NCI-H1694 treated with DMSO at 0.1 percent for 48 hours (cell line): ENCODE results near the gene POPDC2.
"Not testable (repeated sequence)": the region's sequence is repeated elsewhere in the genome, so short reads cannot be mapped to it uniquely, and the experiment has no call there.

Experiments used
- DNase-seq: peaks from one replicate; lab custom pipeline; 2025; lab: John Stamatoyannopoulos, UW

The POPDC2 gene

DNA sequence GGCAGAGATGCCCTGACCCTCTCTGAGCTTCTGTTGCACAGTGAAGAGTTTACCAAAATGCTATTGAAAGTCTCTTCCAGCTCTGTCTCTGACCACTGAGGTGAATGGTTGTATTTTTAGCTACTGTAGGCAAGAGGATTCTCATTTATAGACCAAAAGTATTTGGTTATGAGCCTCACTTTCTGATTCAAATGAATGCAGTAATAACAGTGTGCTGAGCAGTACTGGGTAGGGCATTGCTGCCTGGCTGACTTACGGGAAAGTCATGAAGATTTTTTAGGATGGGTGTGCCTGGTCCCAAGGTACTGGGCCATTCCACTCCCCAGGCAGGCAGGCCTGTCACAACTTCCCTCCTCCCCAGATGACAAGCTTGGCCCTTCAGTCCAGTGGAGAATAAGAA is 47.2 kb downstream of the POPDC2 start:
- no peak for DNase-seq

DNA sequence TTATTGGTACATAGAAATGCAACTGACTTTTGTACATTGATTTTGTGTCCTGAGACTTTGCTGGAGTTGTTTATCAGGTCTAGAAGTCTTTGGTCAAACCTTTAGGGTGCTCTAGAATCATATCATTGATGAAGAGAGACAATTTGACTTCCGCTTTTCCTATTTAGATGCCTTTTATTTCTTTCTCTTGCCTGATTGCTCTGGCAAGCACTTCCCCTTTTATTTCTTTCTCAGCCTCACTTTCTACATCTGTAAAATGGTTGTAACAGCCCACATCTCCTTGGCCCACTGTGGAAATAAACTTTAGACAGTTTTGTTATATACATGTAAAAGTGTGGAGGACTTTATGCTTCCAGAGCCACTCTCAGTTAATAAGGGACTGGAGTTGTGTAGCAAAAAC is 48.7 kb downstream of the POPDC2 start:
- no peak for DNase-seq

DNA sequence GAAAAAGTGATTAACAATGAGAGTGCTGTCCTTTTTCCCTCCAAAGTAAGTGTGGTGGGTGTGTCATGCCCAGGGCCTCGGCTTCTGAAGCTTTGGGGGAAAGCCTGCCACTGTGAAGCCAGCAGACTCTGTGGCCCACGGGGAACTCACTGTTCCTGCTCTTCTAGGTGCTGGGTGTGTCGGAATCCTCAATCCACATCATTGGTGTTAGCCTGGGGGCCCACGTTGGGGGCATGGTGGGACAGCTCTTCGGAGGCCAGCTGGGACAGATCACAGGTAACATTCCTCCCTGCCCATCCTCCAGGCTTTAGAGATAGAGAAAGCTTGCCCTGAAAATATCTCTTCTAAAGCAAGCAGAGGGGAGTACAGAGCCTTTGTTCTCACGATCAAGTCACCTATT is 51.1 kb downstream of the POPDC2 start:
- no peak for DNase-seq

DNA sequence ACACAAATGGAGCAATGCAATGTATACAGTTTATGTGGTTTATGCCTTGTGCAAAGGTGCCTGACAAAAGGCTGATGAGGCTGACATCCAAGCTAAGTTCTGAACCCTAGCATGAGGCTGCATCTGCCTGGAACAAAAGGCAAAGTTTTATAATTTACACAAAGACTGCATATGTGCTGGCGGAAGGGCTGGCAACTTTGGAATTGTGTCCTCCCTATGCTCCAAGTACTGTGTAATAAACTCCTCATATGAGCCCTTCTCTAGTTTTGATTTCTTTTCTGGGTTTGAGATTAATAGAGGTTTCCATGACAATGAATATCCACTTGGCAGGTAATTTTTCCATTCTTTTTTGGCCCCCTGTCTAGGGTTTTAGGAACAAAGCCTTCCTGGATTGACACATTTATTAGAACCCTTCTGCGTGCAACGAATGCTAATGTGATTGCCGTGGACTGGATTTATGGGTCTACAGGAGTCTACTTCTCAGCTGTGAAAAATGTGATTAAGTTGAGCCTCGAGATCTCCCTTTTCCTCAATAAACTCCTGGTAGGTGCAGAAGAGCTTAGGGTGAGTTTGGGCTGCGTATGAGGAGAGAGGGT is 51.9 kb downstream of the POPDC2 start:
- no peak for DNase-seq

DNA sequence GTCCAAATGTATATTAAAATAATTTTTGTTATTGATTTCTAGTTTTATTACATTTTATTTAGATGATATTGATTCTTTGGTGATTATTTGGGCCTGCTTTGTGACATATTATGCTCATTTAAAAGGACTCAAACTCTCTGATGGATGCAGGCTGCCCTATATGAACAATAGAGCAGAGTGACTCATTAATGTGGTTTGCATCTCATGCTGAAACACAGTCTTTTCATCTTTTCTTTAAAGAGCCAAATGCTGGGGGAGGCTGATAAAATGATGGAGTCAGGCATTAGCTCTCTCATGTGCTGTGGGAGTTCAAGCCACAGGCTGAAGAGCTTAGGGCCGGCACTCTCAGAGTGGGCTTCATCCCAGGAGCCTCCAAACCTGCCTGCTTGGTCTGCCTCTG is 55.5 kb downstream of the POPDC2 start:
- DNase-seq, result no peak

DNA sequence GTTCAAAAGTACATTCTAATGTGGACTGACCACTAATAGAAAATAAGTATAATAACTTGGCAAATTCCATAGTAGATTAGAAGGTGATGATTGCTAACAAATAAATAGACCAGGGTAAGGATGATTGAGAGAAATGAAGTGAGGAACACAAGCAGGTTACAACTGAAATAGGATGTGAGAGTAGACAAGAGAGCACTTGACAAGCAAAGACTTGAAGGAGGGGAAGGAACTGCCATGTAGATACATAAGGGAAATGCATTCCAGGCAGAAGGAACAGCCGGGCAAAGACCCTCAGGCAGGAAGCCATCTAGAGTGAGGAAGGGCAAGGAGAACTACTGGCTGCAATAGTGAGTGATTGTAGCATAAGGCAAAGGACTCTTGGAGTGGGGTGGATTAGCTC is 57.7 kb downstream of the POPDC2 start:
- no peak for DNase-seq

DNA sequence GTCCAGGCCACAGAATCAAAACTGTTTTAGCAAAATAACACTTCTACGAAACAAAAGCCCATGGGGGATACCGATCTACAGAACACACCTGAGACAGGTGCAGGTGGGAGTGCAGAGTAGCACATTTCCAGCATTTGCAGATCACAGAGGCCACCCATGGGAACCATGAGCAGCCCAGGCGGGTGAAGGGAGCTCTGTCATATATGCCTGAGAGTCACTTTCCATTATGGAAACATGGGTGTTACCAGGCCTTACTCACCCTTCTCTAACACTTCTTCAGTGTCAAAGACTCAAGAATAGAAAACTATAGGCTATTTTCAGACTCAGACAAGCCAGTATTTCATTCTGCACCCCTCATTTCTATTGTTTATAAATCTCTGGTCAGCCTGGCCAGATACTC is 59.2 kb downstream of the POPDC2 start:
- no peak for DNase-seq

DNA sequence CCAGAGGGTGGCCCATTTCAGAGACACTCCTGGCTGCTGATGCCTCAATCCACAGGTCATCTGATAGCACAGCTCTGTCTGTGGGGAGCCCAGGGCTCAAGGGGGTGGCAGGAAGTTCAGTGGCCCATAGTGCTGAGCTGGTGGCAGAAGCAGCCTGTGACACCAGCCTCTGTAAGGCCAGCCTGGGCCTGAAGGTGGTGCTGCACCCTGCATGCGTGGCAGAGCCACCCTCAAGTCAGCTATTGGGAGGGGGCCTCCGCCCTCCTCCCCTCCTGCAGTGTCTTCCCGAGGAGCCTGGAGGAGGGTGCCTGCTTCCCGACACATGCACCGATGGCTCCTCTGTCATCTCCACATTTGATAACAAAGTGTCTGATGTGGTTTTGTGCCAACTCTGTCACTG is 59.7 kb downstream of the POPDC2 start:
- DNase-seq, result no peak

DNA sequence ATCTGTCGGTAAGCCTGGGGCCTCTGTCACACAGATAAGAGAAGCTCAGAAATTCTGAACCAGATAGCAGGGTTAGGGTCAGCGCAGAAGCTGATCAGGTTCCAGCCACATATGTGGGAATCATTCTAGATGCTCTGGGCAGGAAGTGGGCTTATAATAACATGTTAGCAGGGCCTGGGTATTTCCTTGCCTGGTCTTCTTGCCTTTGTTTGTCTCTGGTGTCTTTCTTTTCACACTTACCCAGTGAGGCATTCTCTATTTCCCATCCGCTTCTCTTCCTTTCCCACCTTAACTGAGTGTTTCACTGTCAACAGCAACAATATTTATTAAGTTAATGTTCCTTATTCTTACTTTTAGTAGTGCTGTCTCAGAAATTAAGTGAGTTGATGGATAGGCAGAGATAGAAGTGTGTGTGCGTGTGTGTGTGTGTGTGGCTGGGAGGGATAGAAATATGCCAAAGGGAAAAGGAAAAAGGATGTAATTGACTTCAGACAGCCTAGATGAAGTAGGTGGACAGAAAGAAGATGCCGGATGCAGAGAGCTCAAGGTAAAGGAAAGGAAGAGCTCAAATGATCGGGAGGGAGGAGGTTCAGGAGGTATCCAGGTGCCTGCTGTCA is 60.7 kb downstream of the POPDC2 start:
- DNase-seq, result no peak

DNA sequence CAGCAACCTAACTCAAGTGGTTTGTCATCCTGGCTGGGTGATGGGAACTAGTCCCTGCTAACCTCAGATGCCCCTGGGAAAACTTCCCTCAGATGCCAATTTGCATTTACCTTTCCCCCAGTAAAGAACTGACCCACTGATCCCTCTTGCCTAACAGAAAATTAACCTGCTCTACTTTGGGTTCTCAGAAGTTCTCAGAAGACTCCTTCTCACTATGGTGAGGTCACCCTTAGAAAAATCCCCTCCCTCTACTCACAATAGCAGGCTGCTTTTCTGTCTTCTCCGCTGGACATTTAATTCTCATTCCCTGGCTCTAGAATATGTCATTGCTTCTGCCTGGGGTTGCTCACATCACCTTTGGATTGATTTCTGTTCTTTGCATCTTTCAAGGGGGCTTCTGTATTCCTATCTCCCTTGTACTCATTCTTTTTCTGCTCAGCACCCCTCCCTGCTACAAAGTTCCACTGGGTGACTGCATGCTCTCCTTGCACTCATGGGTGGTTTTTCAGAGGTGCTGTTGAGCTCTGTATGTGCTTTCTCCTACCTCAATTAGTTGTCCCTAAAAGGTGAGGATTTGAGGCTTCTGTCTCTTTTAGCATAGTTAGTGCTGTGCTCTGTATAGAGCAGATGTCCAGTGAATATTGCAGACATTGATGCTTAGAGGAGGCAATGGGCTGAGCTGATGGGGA is 61.8 kb downstream of the POPDC2 start:
- no peak for DNase-seq

DNA sequence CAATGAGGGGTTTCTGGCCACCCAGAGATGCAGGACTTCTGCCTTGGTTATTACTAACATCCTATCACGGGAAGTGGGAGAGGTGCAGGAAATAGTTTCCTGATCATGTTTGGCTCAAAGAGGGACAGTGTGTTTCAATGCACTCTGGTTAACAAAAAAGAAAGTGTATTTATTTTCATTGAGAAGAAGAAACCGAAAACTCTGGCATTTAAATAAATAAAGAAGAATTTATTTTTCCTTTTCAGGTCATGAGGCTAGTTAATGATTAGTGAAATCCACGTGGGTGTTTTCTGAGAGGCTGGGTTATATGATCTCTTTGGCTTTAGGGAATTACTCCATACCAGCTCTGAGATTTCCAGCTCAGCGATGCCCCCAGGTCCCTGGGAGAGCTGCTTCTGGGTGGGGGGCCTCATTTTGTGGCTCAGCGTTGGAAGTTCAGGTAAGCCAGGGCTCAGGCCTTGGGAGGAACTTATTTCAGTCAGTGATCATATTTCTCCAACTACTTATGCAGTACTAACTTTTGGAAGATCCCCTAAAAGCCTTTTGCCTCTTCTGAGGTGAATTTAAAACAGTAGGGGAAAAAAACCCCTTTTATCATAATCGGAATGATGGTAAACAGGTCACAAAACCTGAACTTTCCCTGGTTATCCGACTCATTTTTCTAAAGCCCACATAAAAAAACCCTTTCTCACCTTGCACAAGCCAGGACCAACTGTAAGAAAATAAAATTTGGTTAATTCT is 62.7 kb downstream of the POPDC2 start, which contains the start of gene PLA1A:
PLA1A (plus strand) TSS at position 338 of the 741 bp plus-strand sequence; CDS start at position 367, 29 bp downstream.
- DNase-seq, result no peak

DNA sequence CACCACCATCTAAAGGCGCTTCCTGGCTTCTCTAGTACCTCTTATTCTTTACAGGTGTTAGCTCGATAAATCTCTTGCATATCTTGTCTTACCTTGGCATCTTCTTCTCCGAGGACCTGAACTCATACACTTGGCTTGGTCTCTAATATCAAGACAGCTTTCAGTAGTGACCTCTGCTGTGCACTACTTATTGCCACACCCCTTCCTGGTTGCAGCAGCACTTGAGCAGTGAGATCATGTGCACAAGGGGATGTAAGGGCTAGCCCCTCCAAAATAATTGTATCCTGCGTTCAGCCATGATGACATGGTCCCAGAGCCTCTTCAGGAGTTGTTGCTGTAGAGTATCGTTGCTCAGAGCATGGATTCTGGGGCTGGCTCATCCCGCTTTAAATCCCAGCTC is 64.0 kb downstream of the POPDC2 start:
- DNase-seq, result no peak

DNA sequence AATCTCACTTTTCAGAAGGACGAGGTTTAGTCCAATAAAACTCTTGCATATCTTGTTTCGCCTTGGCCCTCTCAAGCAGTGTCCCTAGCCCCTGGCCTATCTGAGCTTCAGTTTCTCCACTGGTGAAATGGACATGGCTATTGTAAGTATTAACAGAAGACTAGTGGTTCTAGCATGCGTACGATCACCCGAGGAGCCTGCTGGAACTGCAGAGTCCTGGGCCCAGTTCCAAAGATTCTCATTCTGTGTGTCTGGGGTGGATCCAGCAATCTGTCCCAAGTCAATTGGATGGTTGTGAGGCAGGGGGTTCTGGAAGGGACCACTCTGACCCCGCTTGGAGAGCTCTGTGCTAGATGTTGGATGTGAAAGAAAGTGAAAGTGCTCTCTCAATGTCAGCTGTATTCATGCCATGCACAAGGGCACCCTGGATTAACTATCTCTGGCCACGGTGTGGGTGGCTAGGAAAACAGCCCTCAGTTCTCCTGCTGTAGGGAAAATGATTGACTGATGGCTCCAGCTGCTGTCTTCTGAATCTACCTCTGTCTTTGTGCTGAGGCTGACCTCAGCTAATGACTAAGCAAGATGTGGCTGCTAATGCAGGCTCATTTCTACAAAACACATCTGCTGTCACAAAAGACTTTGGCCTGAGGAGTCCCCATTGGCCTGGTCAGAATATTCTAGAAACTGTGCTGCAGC is 64.6 kb downstream of the POPDC2 start:
- no peak for DNase-seq

DNA sequence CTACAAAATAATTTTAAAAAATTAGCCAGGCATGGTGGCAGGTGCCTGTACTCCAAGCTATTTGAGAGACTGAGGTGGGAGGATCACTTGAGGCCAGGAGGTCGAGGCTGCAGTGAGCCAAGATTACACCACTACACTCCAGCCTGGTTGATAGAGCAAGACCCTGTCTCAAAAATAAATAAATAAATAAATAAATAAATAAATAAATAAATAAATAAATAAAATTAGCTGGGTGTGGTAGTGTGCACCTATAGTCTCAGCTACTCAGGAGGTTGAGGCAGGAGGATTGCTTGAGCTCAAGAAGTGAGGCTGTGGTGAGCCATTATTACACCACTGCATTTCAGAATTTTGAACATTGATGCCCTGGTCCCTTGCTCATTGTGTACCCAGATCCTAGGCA is 65.5 kb downstream of the POPDC2 start:
- not testable (repeated sequence) for DNase-seq

DNA sequence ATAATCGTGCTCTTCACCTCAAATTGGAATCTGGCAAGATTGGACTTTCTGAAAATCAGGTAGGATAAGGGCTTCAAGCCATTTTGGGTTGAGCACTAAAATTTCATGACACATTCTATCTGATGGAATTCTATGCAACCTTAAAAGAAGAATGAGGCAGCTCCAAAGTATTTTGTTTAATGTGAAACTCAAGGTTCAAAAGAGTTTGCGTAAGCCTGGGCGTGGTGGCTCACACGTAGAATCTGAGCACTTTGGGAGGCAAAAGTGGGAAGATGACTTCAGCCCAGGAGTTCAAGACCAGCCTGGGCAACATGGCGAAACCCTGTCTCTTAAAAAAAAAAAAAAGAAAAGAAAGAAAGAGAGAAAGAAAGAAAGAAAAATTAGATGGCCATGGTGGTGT is 66.3 kb downstream of the POPDC2 start:
- no peak for DNase-seq

DNA sequence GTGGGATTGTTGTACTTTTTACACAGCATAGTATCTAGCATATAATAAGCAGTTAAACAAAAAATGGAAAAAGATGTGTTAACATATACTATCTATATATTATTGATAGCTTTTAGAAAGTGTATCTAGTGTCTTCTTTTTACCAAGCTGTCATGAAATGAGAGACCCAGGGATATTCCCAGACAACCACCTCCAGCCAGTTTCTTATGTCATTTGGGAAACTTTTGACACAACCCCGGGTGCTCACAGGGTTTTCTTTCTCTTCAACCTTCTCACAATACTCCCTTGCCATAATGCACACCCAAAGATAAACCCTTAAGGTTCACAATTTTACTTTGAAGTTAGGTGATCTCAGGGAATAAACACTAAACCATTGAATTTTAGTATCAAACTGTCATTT is 67.5 kb downstream of the POPDC2 start:
- DNase-seq, result no peak
